ENCODE measurements around the gene SAP30BP.
A peak's percentile ranks its signal among the peaks of the same experiment; 100 is the strongest.

SAP30BP gene

GRCh38 chr17:75666959-75667790 is at the start of gene SAP30BP, which contains the start of gene RECQL5:
Gene SAP30BP (plus strand): TSS chr17:75667338. CDS start chr17:75667373, 35 bp downstream.
Gene RECQL5 (minus strand): TSS chr17:75667154. CDS start chr17:75666557, 597 bp downstream.
- TF ChIP-seq MAX (IDR thresholded peaks at IDR 0.05; ENCODE audit: low read depth, low read length) (peak; percentile 60), MYC (IDR thresholded peaks at IDR 0.05; ENCODE audit: low read depth, low read length) (peak; percentile 41; the same call in 1 of the 2 replicates), CTCF (IDR thresholded peaks at IDR 0.05; ENCODE audit: low read depth, low read length) (no peak), POLR2A (IDR thresholded peaks at IDR 0.05; ENCODE audit: extremely low read depth, insufficient read length) (peak; percentile 51)
- peak within 1 kb of the TSS; percentile 100 for H3K4me3 ChIP-seq (ENCODE audit: low read depth, low read length)
- peak; percentile 97 for DNase-seq (ENCODE audit: low read depth)

- DNase-seq (ENCODE audit: low read depth), result no peak
- H3K4me3 ChIP-seq (ENCODE audit: low read depth, low read length), result no peak overlapping the region
- TF ChIP-seq MYC (IDR thresholded peaks at IDR 0.05; ENCODE audit: low read depth, low read length) (no peak), CTCF (IDR thresholded peaks at IDR 0.05; ENCODE audit: low read depth, low read length) (no peak), MAX (IDR thresholded peaks at IDR 0.05; ENCODE audit: low read depth, low read length) (no peak), POLR2A (IDR thresholded peaks at IDR 0.05; ENCODE audit: extremely low read depth, insufficient read length) (no peak)
These were observed 49.5 kb upstream of the SAP30BP start for GRCh38 chr17:75617675-75618074.

- peak; percentile 52 for DNase-seq (ENCODE audit: low read depth)
These were observed 47.4 kb upstream of the SAP30BP start for GRCh38 chr17:75619506-75620431.

GRCh38 chr17:75621489-75621888 is 45.6 kb upstream of the SAP30BP start:
- no peak for TF ChIP-seq MAX (IDR thresholded peaks at IDR 0.05; ENCODE audit: low read depth, low read length)
- TF ChIP-seq CTCF (IDR thresholded peaks at IDR 0.05; ENCODE audit: low read depth, low read length), result no peak
- TF ChIP-seq MYC (IDR thresholded peaks at IDR 0.05; ENCODE audit: low read depth, low read length), result no peak
- TF ChIP-seq POLR2A (IDR thresholded peaks at IDR 0.05; ENCODE audit: extremely low read depth, insufficient read length), result no peak
- no peak for DNase-seq (ENCODE audit: low read depth)

More at GRCh38 chr17:75619506-75620431, 47.4 kb upstream of the SAP30BP start:
- H3K4me3 ChIP-seq (ENCODE audit: low read depth, low read length), result no peak overlapping the region
- peak; percentile 57 for TF ChIP-seq CTCF (IDR thresholded peaks at IDR 0.05; ENCODE audit: low read depth, low read length)
- TF ChIP-seq POLR2A (IDR thresholded peaks at IDR 0.05; ENCODE audit: extremely low read depth, insufficient read length), result no peak

GRCh38 chr17:75622076-75622475 is 45.1 kb upstream of the SAP30BP start:
- H3K4me3 ChIP-seq (ENCODE audit: low read depth, low read length), result no peak overlapping the region
- TF ChIP-seq MAX (IDR thresholded peaks at IDR 0.05; ENCODE audit: low read depth, low read length) (no peak), POLR2A (IDR thresholded peaks at IDR 0.05; ENCODE audit: extremely low read depth, insufficient read length) (no peak), CTCF (IDR thresholded peaks at IDR 0.05; ENCODE audit: low read depth, low read length) (no peak), MYC (IDR thresholded peaks at IDR 0.05; ENCODE audit: low read depth, low read length) (no peak)
- no peak for DNase-seq (ENCODE audit: low read depth)

More at GRCh38 chr17:75621489-75621888, 45.6 kb upstream of the SAP30BP start:
- H3K4me3 ChIP-seq (ENCODE audit: low read depth, low read length), result no peak overlapping the region

Data from NB4 (cell line).